ENCODE results near the gene CAMTA1.

DNA sequence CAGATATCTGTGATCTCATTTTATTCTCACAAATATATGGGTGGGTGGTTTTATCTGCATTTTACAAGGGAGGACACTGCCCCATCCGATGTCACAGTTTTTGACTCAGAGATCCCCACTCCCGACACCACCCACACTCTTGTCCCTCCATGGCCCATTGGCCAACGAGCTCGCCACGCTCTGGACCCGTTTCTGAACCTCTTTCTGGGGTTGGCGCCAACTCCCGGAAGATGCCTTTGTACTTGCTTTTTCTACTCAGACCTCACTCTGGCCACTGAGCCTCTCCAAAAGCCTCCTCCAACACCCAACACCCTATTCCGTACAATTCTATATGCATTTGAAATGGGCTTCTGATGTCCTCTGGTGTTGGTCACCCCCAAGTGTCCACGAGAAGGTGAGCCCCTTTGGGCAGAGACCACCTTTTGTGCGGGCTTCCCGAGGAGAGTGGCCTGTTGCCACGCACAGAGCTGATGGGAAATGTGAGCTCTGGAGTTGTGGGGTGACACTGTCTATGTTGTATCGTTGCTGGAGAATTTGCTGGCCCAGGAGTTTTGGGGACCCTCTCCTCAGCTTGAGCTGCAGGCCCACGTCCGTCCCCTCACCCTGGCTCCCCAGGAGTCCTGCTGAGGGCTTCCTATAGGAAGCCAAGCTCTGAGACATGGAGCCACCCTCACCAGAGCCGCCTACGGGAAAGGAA is 618.9 kb downstream of the CAMTA1 start:
- TF ChIP-seq POLR2AphosphoS5 (IDR thresholded peaks at IDR 0.05; ENCODE audit: insufficient read depth in 1 of 2, low read depth in 1 of 2) = no peak
- TF ChIP-seq, protein P1, sequence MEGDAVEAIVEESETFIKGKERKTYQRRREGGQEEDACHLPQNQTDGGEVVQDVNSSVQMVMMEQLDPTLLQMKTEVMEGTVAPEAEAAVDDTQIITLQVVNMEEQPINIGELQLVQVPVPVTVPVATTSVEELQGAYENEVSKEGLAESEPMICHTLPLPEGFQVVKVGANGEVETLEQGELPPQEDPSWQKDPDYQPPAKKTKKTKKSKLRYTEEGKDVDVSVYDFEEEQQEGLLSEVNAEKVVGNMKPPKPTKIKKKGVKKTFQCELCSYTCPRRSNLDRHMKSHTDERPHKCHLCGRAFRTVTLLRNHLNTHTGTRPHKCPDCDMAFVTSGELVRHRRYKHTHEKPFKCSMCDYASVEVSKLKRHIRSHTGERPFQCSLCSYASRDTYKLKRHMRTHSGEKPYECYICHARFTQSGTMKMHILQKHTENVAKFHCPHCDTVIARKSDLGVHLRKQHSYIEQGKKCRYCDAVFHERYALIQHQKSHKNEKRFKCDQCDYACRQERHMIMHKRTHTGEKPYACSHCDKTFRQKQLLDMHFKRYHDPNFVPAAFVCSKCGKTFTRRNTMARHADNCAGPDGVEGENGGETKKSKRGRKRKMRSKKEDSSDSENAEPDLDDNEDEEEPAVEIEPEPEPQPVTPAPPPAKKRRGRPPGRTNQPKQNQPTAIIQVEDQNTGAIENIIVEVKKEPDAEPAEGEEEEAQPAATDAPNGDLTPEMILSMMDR (IDR thresholded peaks at IDR 0.05) = no peak
